Esophagus squamous epithelium (tissue), 4 donors: ENCODE measurements around the gene CEP57L1. TPM values are rescaled to one million over a fixed set of nuclear protein-coding genes. Genes with fewer than 3 reads are reported as not detected.

Source experiments
- small RNA-seq, 4 donors: library from RNA; depleted of rRNA; stranded (forward); fragments of <200 nt; gene quantifications; one replicate each; pipeline ENCODE3, GENCODE V24; 2016
- total RNA-seq, 4 donors: library from RNA; depleted of rRNA; stranded (reverse); fragments of >200 nt; gene quantifications; one replicate each; pipeline ENCODE4 v1.1.0, GENCODE V29; 2016

Gene CEP57L1
- total RNA-seq, 4 donors from 2014 or later: 4.9 to 9.7 (median 7.4) TPM

Small RNA genes lying within 50 kb of the gene (small RNA-seq; reads per million reads assigned to genes)
- 0 reads per million in 4 donors for gene RNU6-653P

Other genes with a start within 250 kb of the CEP57L1 start
- gene ARMC2, start 247.1 kb upstream of the CEP57L1 start, total RNA-seq: 1 to 10 TPM in 2 of 4 donors, under 1 TPM in 2; 0.27 to 4.1 (median 1.2) TPM
- 10 to 100 TPM; 10.4 to 55.9 (median 21.7) TPM for gene SESN1, start 661 bp upstream of the CEP57L1 start, total RNA-seq